ENCODE results near the gene NEO1.

Gene NEO1

DNA sequence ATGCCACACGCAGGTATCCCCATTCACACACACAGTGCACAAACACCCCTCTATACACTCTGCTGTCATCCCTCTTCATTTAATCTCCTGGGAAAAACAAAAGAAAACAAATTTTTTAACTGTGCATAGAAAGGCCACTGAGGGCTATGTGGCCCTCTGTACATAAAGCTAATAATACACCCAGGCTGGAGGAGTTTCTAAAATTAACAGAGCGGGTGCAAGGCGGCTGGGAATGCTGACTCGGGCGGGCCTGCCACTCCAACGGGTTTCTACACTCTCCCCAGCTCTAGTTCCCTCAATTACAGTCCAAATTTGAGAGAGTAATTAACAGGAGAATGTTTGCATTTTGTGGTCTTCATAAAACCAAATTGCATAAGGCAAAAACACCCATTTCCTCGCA lies 293.4 kb downstream of the NEO1 start:
- no peak for DNase-seq (ENCODE audit: low read depth)
- no peak overlapping the region for H3K4me3 ChIP-seq (replicated peaks; ENCODE audit: low read depth, low read length)
- TF ChIP-seq, protein P1, sequence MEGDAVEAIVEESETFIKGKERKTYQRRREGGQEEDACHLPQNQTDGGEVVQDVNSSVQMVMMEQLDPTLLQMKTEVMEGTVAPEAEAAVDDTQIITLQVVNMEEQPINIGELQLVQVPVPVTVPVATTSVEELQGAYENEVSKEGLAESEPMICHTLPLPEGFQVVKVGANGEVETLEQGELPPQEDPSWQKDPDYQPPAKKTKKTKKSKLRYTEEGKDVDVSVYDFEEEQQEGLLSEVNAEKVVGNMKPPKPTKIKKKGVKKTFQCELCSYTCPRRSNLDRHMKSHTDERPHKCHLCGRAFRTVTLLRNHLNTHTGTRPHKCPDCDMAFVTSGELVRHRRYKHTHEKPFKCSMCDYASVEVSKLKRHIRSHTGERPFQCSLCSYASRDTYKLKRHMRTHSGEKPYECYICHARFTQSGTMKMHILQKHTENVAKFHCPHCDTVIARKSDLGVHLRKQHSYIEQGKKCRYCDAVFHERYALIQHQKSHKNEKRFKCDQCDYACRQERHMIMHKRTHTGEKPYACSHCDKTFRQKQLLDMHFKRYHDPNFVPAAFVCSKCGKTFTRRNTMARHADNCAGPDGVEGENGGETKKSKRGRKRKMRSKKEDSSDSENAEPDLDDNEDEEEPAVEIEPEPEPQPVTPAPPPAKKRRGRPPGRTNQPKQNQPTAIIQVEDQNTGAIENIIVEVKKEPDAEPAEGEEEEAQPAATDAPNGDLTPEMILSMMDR (IDR thresholded peaks at IDR 0.05; ENCODE audit: low read length, missing control alignments) = no peak

DNA sequence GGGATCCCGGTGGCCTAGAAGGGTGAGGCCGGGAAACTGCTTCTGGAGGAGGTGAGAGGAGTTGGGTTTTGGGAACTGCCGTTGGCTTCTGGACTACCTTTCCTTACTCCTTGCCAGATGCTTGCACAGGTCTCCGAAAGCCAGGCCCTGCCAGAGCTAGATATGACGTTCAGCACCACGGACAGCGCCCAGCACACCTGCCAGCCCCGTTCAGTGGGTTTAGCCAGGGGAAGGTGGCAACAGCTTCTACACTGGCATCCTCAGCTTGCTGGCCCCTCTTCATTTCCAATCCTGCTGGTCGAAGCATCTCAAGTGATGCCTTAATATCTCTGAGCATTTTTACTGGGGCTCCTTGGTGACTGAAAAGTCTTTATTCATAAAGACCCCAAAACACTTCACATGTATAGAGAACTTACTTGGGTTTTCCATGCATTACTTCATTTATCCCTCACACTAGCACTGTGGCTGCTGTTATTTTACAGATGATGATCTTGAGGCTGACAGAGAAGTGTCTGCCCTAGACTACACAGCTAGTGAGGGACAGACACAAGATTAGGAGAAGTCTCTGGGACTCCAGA lies 294.6 kb downstream of the NEO1 start:
- TF ChIP-seq, protein P1 (IDR thresholded peaks at IDR 0.05; ENCODE audit: low read length, missing control alignments) = no peak
- H3K4me3 ChIP-seq (replicated peaks; ENCODE audit: low read depth, low read length) = no peak overlapping the region
- peak; percentile 36 for DNase-seq (ENCODE audit: low read depth)

DNA sequence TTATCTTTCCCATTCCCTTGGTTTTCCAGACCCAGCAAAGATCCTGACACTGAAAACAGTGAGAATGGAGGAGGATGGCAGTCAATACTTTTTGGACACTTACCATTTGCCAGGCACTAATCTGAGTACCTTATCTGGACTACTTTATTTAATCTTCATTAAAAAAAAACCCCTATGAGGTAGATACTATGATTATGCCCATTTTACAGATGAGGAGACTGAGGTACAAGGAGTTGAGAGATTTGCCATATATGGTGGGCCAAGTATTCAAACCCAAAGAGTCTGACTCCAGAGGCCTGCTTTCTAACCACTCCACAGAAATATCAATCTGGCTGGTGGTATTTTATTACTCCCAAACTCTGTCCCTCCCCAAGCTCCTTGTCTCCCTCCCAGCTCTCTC lies 296.9 kb downstream of the NEO1 start:
- TF ChIP-seq, protein P1 (IDR thresholded peaks at IDR 0.05; ENCODE audit: low read length, missing control alignments) = no peak
- no peak overlapping the region for H3K4me3 ChIP-seq (replicated peaks; ENCODE audit: low read depth, low read length)
- DNase-seq (ENCODE audit: low read depth) = no peak

DNA sequence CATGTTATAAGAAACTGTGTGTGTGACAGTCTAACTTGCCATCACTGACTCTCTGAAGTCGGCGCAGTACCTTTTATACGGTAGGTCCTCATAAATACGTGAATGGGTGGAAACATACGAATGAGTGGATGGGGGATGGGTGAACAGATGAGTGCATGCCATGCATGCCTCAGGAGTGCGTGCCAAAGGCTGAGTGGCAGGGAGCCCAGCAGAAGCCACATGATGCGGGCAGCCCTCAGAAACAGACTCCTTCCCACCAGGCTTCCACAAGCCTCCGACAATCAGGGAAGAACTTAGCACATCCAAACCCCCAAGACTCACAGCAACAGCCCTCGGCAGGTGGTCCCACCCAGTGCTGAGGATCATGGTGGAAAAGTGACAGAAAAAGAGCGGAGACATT lies 299.8 kb downstream of the NEO1 start:
- DNase-seq (ENCODE audit: low read depth) = no peak

DNA sequence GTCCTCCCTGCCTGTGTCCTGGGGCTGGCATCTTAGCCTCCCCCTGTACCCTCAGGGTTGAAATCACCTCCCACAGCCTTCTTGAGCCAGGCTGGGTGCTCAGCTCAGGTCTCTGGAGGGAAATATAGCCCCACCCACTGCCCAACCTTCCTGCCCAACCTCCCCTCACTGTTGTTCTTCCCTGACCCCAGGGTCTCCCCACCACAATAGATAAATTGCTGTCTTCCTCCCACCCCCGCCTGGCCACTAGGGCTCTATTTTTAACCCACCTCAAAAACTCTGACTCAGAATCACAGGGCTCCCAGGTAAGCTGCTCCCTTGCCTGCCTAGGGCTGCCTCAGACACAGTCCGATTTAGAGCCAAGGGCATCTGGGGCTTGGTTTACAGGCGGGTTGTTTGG lies 301.5 kb downstream of the NEO1 start:
- H3K4me3 ChIP-seq (replicated peaks; ENCODE audit: low read depth, low read length) = no peak overlapping the region
- TF ChIP-seq, protein P1 (IDR thresholded peaks at IDR 0.05; ENCODE audit: low read length, missing control alignments) = no peak
- no peak for DNase-seq (ENCODE audit: low read depth)

More for the DNA sequence above, 299.8 kb downstream of the NEO1 start:
- H3K4me3 ChIP-seq (replicated peaks; ENCODE audit: low read depth, low read length) = no peak overlapping the region
- TF ChIP-seq, protein P1 (IDR thresholded peaks at IDR 0.05; ENCODE audit: low read length, missing control alignments) = no peak

DNA sequence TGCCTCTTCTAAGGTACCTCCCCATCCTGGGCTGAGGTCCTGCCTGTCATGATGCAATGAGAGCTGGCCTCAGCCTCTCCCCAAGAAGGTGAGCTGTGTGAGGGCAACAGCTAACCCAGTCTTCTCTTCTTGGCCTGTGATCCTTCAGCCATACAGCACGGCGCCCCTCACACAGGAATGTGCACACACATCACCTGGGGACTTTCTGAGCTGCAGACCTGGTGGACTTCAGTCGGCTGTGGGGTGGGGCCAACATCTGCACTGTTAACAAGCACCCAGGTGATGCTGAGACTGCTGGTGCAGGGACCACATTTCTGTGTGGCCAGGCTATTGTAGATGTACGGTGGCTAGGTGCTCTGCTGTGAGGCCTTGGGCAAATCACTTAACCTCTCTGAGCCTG lies 302.0 kb downstream of the NEO1 start:
- H3K4me3 ChIP-seq (replicated peaks; ENCODE audit: low read depth, low read length) = no peak overlapping the region
- no peak for DNase-seq (ENCODE audit: low read depth)
- TF ChIP-seq, protein P1 (IDR thresholded peaks at IDR 0.05; ENCODE audit: low read length, missing control alignments) = no peak

All from fibroblast of pulmonary artery (primary cell).